Fibroblast of mammary gland (primary cell): ENCODE measurements around the gene ZGLP1.

ENCODE experiments used
- DNase-seq: peaks from one replicate; pipeline ENCODE4 v3.0.0-alpha.2; 2010; ENCODE audit warnings: low read depth
- H3K4me3 ChIP-seq: 2 replicates; pipeline ENCODE4 v1.5.1; 2011; ENCODE audit warnings: low read depth, mild to moderate bottlenecking, low read length, moderate library complexity; ENCODE audit not compliant: control insufficient read depth
- TF ChIP-seq, protein P1 (sequence below): conservative IDR thresholded peaks from 2 replicates; pipeline ENCODE4 v1.5.1; 2011; ENCODE audit warnings: low read depth, low read length, inconsistent platforms; ENCODE audit not compliant: control insufficient read depth, insufficient read depth

The ZGLP1 gene

DNA sequence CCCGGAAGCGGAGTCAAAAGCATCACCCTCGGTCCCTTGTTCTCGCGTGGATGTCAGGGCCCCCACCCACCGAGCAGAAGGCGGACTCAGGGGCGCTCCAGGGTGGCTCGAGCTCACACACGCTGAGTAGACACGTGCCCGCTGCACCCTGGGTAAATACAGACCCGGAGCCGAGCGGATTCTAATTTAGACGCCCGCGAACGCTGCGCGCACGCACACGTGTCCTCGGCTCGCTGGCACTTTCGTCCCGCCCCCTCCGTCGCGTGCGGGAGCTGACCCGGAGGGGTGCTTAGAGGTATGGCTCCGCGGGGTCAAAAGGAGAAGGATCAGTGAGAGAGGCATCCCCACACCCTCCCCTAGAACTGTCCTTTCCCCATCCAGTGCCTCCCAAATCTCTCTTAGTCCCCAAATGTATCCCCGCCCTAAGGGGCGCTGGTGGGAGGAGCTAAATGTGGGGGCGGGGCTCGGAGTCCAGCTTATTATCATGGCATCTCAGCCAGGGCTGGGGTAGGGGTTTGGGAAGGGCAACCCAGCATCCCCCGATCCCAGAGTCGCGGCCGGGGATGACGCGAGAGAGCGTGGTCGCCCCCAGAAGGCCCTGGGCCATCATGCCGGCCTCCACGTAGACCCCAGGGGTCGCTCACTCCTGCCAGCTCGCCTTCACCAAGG lies 20.3 kb downstream of the ZGLP1 start:
- peak; percentile 32 for DNase-seq
- H3K4me3 ChIP-seq: peak overlapping the region; percentile 25

DNA sequence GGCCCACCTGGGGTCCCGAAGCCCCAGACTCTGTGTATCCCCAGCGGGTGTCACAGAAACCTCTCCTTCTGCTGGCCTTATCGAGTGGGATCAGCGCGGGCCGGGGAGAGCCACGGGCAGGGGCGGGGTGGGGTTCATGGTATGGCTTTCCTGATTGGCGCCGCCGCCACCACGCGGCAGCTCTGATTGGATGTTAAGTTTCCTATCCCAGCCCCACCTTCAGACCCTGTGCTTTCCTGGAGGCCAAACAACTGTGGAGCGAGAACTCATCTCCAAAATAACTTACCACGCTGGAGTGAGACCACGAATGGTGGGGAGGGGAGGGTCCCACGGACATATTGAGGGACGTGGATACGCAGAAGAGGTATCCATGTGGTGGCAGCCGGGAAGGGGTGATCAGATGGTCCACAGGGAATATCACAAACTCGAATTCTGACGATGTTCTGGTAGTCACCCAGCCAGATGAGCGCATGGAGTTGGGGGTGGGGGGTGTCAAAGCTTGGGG lies 20.9 kb downstream of the ZGLP1 start:
- peak; percentile 45 for DNase-seq
- H3K4me3 ChIP-seq: no peak overlapping the region
- TF ChIP-seq, protein P1, sequence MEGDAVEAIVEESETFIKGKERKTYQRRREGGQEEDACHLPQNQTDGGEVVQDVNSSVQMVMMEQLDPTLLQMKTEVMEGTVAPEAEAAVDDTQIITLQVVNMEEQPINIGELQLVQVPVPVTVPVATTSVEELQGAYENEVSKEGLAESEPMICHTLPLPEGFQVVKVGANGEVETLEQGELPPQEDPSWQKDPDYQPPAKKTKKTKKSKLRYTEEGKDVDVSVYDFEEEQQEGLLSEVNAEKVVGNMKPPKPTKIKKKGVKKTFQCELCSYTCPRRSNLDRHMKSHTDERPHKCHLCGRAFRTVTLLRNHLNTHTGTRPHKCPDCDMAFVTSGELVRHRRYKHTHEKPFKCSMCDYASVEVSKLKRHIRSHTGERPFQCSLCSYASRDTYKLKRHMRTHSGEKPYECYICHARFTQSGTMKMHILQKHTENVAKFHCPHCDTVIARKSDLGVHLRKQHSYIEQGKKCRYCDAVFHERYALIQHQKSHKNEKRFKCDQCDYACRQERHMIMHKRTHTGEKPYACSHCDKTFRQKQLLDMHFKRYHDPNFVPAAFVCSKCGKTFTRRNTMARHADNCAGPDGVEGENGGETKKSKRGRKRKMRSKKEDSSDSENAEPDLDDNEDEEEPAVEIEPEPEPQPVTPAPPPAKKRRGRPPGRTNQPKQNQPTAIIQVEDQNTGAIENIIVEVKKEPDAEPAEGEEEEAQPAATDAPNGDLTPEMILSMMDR: no peak

More for the DNA sequence above, 20.3 kb downstream of the ZGLP1 start:
- TF ChIP-seq, protein P1: no peak

DNA sequence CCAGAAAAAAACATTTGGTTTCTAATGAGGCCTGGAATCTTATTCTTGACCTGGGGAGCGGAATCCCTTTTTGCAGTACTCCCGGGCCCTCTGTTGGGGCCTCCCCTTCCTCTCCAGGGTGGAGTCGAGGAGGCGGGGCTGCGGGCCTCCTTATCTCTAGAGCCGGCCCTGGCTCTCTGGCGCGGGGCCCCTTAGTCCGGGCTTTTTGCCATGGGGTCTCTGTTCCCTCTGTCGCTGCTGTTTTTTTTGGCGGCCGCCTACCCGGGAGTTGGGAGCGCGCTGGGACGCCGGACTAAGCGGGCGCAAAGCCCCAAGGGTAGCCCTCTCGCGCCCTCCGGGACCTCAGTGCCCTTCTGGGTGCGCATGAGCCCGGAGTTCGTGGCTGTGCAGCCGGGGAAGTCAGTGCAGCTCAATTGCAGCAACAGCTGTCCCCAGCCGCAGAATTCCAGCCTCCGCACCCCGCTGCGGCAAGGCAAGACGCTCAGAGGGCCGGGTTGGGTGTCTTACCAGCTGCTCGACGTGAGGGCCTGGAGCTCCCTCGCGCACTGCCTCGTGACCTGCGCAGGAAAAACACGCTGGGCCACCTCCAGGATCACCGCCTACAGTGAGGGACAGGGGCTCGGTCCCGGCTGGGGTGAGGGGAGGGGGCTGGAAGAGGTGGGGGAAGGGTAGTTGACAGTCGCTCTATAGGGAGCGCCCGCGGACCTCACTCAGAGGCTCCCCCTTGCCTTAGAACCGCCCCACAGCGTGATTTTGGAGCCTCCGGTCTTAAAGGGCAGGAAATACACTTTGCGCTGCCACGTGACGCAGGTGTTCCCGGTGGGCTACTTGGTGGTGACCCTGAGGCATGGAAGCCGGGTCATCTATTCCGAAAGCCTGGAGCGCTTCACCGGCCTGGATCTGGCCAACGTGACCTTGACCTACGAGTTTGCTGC lies 22.5 kb downstream of the ZGLP1 start, which contains the start of gene ICAM4:
Gene ICAM4 (plus strand): TSS at position 153 of the 935 bp plus-strand sequence. CDS start 58 bp downstream, at position 211.
- H3K4me3 ChIP-seq: no peak within 1 kb of the TSS
- TF ChIP-seq, protein P1: no peak
- no peak for DNase-seq

DNA sequence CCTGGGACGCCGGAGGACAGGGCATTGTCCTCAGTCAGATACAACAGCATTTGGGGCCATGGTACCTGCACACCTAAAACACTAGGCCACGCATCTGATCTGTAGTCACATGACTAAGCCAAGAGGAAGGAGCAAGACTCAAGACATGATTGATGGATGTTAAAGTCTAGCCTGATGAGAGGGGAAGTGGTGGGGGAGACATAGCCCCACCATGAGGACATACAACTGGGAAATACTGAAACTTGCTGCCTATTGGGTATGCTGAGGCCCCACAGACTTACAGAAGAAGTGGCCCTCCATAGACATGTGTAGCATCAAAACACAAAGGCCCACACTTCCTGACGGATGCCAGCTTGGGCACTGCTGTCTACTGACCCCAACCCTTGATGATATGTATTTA lies 24.2 kb downstream of the ZGLP1 start:
- no peak for DNase-seq
- TF ChIP-seq, protein P1: no peak
- no peak overlapping the region for H3K4me3 ChIP-seq

DNA sequence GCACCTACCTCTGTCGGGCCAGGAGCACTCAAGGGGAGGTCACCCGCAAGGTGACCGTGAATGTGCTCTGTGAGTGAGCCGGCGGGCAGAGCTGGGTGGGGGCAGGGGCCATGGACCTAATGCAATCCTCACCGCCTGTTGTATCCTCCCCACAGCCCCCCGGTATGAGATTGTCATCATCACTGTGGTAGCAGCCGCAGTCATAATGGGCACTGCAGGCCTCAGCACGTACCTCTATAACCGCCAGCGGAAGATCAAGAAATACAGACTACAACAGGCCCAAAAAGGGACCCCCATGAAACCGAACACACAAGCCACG lies 24.7 kb downstream of the ZGLP1 start:
- TF ChIP-seq, protein P1: no peak
- DNase-seq: no peak
- H3K4me3 ChIP-seq: no peak overlapping the region

DNA sequence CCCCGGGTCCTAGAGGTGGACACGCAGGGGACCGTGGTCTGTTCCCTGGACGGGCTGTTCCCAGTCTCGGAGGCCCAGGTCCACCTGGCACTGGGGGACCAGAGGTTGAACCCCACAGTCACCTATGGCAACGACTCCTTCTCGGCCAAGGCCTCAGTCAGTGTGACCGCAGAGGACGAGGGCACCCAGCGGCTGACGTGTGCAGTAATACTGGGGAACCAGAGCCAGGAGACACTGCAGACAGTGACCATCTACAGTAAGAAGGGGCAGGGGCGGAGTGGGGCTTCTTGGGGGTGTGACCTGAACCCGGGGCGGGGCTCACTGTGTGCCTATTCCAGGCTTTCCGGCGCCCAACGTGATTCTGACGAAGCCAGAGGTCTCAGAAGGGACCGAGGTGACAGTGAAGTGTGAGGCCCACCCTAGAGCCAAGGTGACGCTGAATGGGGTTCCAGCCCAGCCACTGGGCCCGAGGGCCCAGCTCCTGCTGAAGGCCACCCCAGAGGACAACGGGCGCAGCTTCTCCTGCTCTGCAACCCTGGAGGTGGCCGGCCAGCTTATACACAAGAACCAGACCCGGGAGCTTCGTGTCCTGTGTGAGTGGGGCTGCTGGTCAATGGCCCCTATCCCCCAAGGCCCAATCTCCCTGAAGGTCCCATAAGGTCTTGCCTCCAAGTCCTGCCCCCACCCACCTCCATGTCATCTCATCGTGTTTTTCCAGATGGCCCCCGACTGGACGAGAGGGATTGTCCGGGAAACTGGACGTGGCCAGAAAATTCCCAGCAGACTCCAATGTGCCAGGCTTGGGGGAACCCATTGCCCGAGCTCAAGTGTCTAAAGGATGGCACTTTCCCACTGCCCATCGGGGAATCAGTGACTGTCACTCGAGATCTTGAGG lies 25.3 kb downstream of the ZGLP1 start:
- no peak overlapping the region for H3K4me3 ChIP-seq
- TF ChIP-seq, protein P1: no peak
- DNase-seq: no peak
